Peyer's patch (tissue), 4 donors: Measurements from ENCODE around the gene SH3RF3. TPM values are rescaled to one million over a fixed set of nuclear protein-coding genes. Genes with fewer than 3 reads are reported as not detected.

Experiments
- DNase-seq, 3 donors: peaks; one replicate each; pipeline ENCODE4 v3.0.0-alpha.2; 2017 to 2019
- H3K27ac ChIP-seq, 4 donors: fragments of 200-600 bp; sonication (generic); one replicate each; pipeline ENCODE4 v1.5.1; 2016 to 2019
- H3K27me3 ChIP-seq, 2 donors: fragments of 200-600 bp; sonication (generic); one replicate each; pipeline ENCODE4 v1.5.1; 2019
- H3K36me3 ChIP-seq, 3 donors: fragments of 200-600 bp; sonication (generic); one replicate each; pipeline ENCODE4 v1.5.1; 2016 to 2019
- H3K4me1 ChIP-seq, 4 donors: fragments of 200-600 bp; sonication (generic); one replicate each; pipeline ENCODE4 v1.5.1; 2016 to 2019
- H3K4me3 ChIP-seq, 4 donors: fragments of 200-600 bp; sonication (generic); 1 replicate in 3 of 4; 2 replicates in 1 of 4; pipeline ENCODE4 v1.5.1; 2016 to 2019; ENCODE audit warnings: mild to moderate bottlenecking in 1 of 4
- H3K9me3 ChIP-seq, 4 donors: fragments of 200-600 bp; sonication (generic); one replicate each; pipeline ENCODE4 v1.5.1; 2016 to 2019; ENCODE audit warnings: mild to moderate bottlenecking in 1 of 4
- POLR2A ChIP-seq, 2 donors: fragments of 450-650 bp; IDR thresholded peaks; one replicate each; pipeline ENCODE4 v1.5.1; 2017; ENCODE audit warnings: antibody characterized with exemption in 2 of 2, mild to moderate bottlenecking in 2 of 2, moderate library complexity in 2 of 2
- total RNA-seq, 4 donors: library from RNA; depleted of rRNA; stranded (reverse); fragments of >200 nt; gene quantifications; one replicate each; pipeline ENCODE4 v1.1.0, GENCODE V29; 2016
- TF ChIP-seq, protein P1 (sequence below), 6 experiments: fragments of 450-650 bp in 4 of 6; fragments of 200-600 bp in 2 of 6; sonication (generic) in 1 of 6; IDR thresholded peaks; one replicate each; pipeline ENCODE4 v1.5.1; 2017 to 2019; ENCODE audit warnings: antibody characterized with exemption in 6 of 6, mild to moderate bottlenecking in 3 of 6, moderate library complexity in 1 of 6

SH3RF3 gene
- total RNA-seq, 4 donors from 2014 or later: 1.1 to 5.0 (median 3.3) TPM

DNA sequence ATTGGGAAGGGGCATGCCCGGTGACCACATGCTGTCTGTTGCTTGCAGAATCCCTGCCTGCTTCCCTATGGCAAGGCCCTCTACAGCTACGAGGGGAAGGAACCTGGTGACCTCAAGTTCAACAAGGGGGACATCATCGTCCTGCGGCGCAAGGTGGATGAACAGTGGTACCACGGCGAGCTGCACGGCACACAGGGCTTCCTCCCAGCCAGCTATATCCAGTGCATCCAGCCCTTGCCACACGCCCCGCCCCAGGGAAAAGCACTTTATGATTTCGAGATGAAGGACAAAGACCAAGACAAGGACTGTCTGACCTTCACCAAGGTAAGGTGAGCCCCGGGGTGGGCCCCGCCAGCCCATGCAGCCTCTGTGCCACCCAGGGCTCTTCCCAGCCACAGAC is 218.6 kb downstream of the SH3RF3 start:
- no peak for TF ChIP-seq POLR2A (IDR thresholded peaks at IDR 0.05)
- TF ChIP-seq, protein P1, sequence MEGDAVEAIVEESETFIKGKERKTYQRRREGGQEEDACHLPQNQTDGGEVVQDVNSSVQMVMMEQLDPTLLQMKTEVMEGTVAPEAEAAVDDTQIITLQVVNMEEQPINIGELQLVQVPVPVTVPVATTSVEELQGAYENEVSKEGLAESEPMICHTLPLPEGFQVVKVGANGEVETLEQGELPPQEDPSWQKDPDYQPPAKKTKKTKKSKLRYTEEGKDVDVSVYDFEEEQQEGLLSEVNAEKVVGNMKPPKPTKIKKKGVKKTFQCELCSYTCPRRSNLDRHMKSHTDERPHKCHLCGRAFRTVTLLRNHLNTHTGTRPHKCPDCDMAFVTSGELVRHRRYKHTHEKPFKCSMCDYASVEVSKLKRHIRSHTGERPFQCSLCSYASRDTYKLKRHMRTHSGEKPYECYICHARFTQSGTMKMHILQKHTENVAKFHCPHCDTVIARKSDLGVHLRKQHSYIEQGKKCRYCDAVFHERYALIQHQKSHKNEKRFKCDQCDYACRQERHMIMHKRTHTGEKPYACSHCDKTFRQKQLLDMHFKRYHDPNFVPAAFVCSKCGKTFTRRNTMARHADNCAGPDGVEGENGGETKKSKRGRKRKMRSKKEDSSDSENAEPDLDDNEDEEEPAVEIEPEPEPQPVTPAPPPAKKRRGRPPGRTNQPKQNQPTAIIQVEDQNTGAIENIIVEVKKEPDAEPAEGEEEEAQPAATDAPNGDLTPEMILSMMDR (IDR thresholded peaks at IDR 0.05): no peak

DNA sequence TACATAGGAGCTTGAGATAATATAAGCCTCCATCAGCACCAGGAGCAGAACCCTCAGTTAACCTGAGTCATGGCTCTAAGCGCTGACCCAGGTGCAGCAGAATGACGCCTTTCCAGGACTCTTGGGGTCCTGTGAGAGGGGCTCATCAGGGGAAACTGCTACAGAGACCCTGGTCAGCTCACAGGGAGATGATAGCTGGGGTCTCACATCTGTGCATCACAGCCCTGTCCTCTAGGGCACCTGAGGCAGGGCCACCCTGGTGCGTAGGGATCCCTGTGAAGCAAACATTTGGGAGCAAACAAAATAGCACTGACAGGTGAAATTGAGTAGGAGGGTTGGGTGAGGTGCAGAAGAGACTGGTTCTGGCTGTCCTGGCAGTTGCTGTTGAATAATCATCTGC is 219.2 kb downstream of the SH3RF3 start:
- H3K36me3 ChIP-seq: no peaks in the 10 kb centered on the region
- H3K4me1 ChIP-seq: peaks cover 0 to 9% (median 0%) of the 10 kb centered on the region in 4 donors
- H3K4me3 ChIP-seq: no peak overlapping the region
- no peak for DNase-seq
- H3K27ac ChIP-seq: no peak overlapping the region
- H3K9me3 ChIP-seq: no peaks in the 10 kb centered on the region
- no peaks in the 10 kb centered on the region for H3K27me3 ChIP-seq
- TF ChIP-seq POLR2A (IDR thresholded peaks at IDR 0.05): no peak
- TF ChIP-seq, protein P1 (IDR thresholded peaks at IDR 0.05): no peak

More for the DNA sequence above, 218.6 kb downstream of the SH3RF3 start:
- no peak for DNase-seq
- Histone ChIP-seq H3K4me1 (peaks cover 0 to 9% (median 0%) of the 10 kb centered on the region in 4 donors), H3K27ac (no peak overlapping the region), H3K36me3 (no peaks in the 10 kb centered on the region), H3K4me3 (no peak overlapping the region), H3K9me3 (no peaks in the 10 kb centered on the region), H3K27me3 (no peaks in the 10 kb centered on the region)

DNA sequence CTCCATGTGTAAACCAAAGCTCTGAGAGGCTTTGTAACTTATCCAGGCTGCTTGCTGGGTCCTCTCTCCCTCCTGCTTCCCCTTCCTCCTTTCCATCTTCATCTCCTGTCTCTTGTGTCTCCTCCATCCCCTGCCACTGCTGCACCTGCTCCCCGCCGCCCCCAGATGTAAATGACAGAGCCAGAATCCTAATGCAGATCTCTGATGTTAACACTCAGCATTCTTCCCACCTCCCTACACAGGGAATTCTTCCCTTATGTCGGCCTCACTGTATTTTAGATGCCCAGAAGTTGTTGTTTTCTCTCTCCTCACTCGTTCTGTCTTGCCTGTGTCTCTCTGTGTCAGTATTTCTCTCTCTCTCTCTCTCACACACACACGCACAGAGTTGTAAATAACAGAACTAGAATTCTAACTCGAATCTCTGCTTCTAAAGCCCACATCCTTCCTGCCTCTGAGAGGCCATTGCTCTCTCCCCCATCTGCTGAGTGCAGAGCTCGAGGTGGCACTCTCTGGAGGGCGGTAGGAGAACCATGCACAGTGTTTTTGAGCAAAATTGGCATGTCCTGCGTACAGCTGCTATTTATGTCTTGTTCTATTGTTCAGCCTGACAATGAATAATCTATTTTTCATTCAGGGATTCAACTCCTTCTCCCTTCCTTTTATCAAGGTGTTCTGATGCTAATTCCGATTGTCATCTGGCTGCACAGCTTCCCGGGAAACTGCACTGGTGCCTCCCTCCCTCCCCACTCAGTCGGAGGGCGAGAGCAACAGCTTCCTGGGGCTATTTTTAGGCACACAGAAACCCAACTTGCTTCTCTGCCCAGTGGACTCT is 219.9 kb downstream of the SH3RF3 start:
- peak in 1 of 3 donors; percentile 45 for DNase-seq
- peak overlapping the region in 1 of 4 donors; percentile 28 for H3K27ac ChIP-seq
- H3K36me3 ChIP-seq: no peaks in the 10 kb centered on the region
- no peaks in the 10 kb centered on the region for H3K27me3 ChIP-seq
- no peaks in the 10 kb centered on the region for H3K9me3 ChIP-seq
- TF ChIP-seq POLR2A (IDR thresholded peaks at IDR 0.05): no peak
- TF ChIP-seq, protein P1 (IDR thresholded peaks at IDR 0.05): no peak
- peaks cover 0 to 9% (median 0%) of the 10 kb centered on the region in 4 donors for H3K4me1 ChIP-seq
- H3K4me3 ChIP-seq: no peak overlapping the region

DNA sequence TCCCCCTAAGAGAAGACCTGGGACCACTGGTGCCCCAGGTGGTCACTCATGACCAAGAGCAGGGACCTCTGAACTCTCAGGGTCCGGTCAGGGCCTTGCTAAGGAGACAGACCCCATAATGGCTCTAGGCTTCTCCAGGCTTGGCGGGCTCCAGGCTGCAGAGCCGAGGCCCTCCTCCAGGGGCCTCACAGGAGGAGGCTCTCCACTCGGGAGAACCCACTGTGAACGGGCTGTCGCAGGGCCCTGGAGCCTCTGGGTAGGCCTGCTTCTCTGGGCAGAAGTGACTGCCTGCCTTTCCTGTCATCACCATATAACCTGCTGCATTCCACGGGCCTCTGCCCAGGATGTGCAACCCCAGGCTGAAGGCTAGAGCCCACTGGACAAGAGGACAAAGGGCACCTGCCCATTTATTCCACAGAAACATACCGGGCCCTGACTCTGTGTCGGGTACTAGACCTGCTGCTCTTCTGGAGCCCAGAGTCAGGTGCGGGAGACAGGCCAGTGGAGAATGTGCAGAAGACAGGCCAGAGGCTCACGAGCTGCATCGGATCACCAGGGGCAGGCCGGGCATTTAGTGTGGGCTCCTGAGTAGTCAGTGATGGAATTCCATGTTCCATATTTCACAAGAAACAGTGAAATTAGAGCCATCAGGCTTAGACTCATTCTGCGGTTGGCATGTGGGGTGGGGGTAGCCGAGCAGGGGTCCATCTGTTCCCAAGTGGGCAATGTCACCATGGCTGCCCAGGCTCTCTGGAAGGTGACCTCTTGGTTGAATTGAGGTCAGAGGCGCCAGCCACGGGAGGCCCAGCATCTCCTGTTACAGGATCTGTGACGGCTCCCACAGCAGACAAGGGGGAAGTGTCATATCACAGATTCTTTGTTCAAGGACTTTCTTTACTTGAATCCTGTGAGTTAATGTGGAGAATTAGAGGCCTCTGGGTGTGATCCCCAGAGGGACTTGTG is 220.8 kb downstream of the SH3RF3 start:
- TF ChIP-seq POLR2A (IDR thresholded peaks at IDR 0.05): no peak
- TF ChIP-seq, protein P1 (IDR thresholded peaks at IDR 0.05): no peak
- Histone ChIP-seq H3K36me3 (no peaks in the 10 kb centered on the region), H3K4me1 (peaks cover 0 to 9% (median 0%) of the 10 kb centered on the region in 4 donors), H3K9me3 (no peaks in the 10 kb centered on the region), H3K4me3 (no peak overlapping the region), H3K27me3 (no peaks in the 10 kb centered on the region), H3K27ac (peak overlapping the region in 1 of 4 donors; percentile 28)
- no peak for DNase-seq

DNA sequence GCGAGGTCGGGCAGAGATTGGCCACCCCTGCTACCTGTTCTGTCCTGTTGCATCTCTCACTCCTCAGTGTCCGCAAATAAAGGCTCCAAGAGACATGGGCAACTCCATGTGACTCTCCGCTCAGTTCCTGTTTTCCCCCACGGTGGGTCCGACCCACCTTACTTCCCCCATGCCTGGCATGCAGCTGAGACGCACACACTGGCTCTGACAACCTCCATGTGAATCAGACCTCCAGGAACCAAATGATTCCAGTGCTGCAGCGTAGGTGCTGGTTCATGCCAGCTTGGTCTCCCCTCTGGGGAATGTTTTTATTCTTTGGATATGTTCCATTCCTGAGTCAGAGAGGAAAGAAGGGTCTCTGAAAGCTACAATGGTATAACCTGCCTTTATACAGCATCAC is 221.5 kb downstream of the SH3RF3 start:
- Histone ChIP-seq H3K4me1 (peaks cover 0 to 9% (median 0%) of the 10 kb centered on the region in 4 donors), H3K4me3 (no peak overlapping the region), H3K27me3 (no peaks in the 10 kb centered on the region), H3K36me3 (no peaks in the 10 kb centered on the region), H3K27ac (no peak overlapping the region), H3K9me3 (no peaks in the 10 kb centered on the region)
- no peak for TF ChIP-seq POLR2A (IDR thresholded peaks at IDR 0.05)
- TF ChIP-seq, protein P1 (IDR thresholded peaks at IDR 0.05): no peak
- DNase-seq: no peak
